CD14-positive monocyte (primary cell): Measurements from ENCODE around the gene PAM. TPM values are rescaled to one million over a fixed set of nuclear protein-coding genes. Genes with fewer than 3 reads are reported as not detected.

Experiments
- DNase-seq, 3 donors: peaks; one replicate each; pipeline ENCODE4 v3.0.0-alpha.2; 2011 to 2022
- H2AFZ ChIP-seq: 2 replicates; pipeline ENCODE4 v1.6.0; 2012; ENCODE audit warnings: mild to moderate bottlenecking, low read depth, low read length, inconsistent platforms; ENCODE audit not compliant: insufficient read depth, poor library complexity, severe bottlenecking
- H3K27ac ChIP-seq, 2 donors: 1 replicate in 1 of 2; 2 replicates in 1 of 2; pipeline ENCODE4 v1.5.1; 2012 to 2013; ENCODE audit warnings: low read length in 2 of 2, control low read depth in 1 of 2, inconsistent platforms in 1 of 2, low read depth in 1 of 2, mild to moderate bottlenecking in 1 of 2
- H3K27me3 ChIP-seq, 2 donors: one replicate each; pipeline versions ENCODE4 v1.6.0 to v1.6.1; 2011 to 2013; ENCODE audit warnings: low read length in 2 of 2; ENCODE audit not compliant: control insufficient read depth in 2 of 2, insufficient read depth in 2 of 2
- H3K36me3 ChIP-seq, 2 donors: replicated peaks in 1 of 2; 1 replicate in 1 of 2; 2 replicates in 1 of 2; pipeline versions ENCODE4 v1.5.1 to v1.6.1; 2012 to 2013; ENCODE audit warnings: low read length in 2 of 2, control low read depth in 1 of 2, inconsistent platforms in 1 of 2, mild to moderate bottlenecking in 1 of 2; ENCODE audit not compliant: insufficient read depth in 2 of 2, control insufficient read depth in 1 of 2
- H3K4me1 ChIP-seq, 2 donors: 1 replicate in 1 of 2; 2 replicates in 1 of 2; pipeline versions ENCODE4 v1.5.1 to v1.6.1; 2012 to 2013; ENCODE audit warnings: low read length in 2 of 2, control low read depth in 1 of 2, inconsistent platforms in 1 of 2, mild to moderate bottlenecking in 1 of 2, moderate library complexity in 1 of 2; ENCODE audit not compliant: insufficient read depth in 2 of 2, control insufficient read depth in 1 of 2
- H3K4me2 ChIP-seq: replicated peaks from 2 replicates; pipeline ENCODE3; 2012; ENCODE audit warnings: low read length, moderate library complexity, mild to moderate bottlenecking; ENCODE audit not compliant: poor library complexity, severe bottlenecking; ENCODE audit errors: extremely low read depth
- H3K4me3 ChIP-seq, 3 experiments: fragments of 200-600 bp in 1 of 3; sonication (generic) in 1 of 3; replicated peaks in 1 of 3; 1 replicate in 2 of 3; 2 replicates in 1 of 3; pipeline ENCODE4 v1.5.1; 2011 to 2013; ENCODE audit warnings: low read length in 3 of 3, mild to moderate bottlenecking in 3 of 3, control low read depth in 2 of 3, low read depth in 2 of 3, inconsistent platforms in 1 of 3, moderate library complexity in 1 of 3
- H3K79me2 ChIP-seq: 2 replicates; pipeline ENCODE4 v1.6.0; 2012; ENCODE audit warnings: mild to moderate bottlenecking, control low read depth, inconsistent platforms, low read length, moderate library complexity; ENCODE audit not compliant: insufficient read depth
- H3K9ac ChIP-seq: 2 replicates; pipeline ENCODE4 v1.6.0; 2017; ENCODE audit warnings: low read length, mild to moderate bottlenecking; ENCODE audit not compliant: insufficient read depth, poor library complexity, severe bottlenecking
- H3K9me3 ChIP-seq, 2 donors: replicated peaks in 1 of 2; 1 replicate in 1 of 2; 2 replicates in 1 of 2; pipeline versions ENCODE4 v1.5.1 to v1.6.1; 2012 to 2013; ENCODE audit warnings: low read length in 2 of 2, control low read depth in 1 of 2; ENCODE audit not compliant: control insufficient read depth in 1 of 2, insufficient read depth in 1 of 2
- H4K20me1 ChIP-seq: 2 replicates; pipeline ENCODE4 v1.6.0; 2012; ENCODE audit warnings: mild to moderate bottlenecking, low read length, control low read depth, moderate library complexity; ENCODE audit not compliant: insufficient read depth
- H3K27ac Mint-ChIP-seq, 7 donors: one replicate each; pipeline ENCODE4 v1.8.0; 2020; ENCODE audit warnings: mild to moderate bottlenecking in 7 of 7, mixed read lengths in 7 of 7, moderate library complexity in 6 of 7, inconsistent platforms in 2 of 7
- H3K27me3 Mint-ChIP-seq, 3 donors: one replicate each; pipeline ENCODE4 v1.8.0; 2021 to 2022; ENCODE audit warnings: low read depth in 3 of 3, mild to moderate bottlenecking in 3 of 3, mixed read lengths in 3 of 3, moderate library complexity in 3 of 3, inconsistent platforms in 1 of 3
- H3K36me3 Mint-ChIP-seq, 2 donors: one replicate each; pipeline ENCODE4 v1.8.0; 2020; ENCODE audit warnings: mixed read lengths in 2 of 2, inconsistent platforms in 1 of 2, mild to moderate bottlenecking in 1 of 2
- H3K4me1 Mint-ChIP-seq: one replicate; pipeline ENCODE4 v1.8.0; 2020; ENCODE audit warnings: mild to moderate bottlenecking, mixed read lengths
- H3K4me3 Mint-ChIP-seq, 2 donors: one replicate each; pipeline ENCODE4 v1.8.0; 2020; ENCODE audit warnings: mild to moderate bottlenecking in 2 of 2, mixed read lengths in 2 of 2, moderate library complexity in 1 of 2
- H3K9me3 Mint-ChIP-seq, 7 donors: one replicate each; pipeline ENCODE4 v1.8.0; 2020 to 2022; ENCODE audit warnings: mixed read lengths in 7 of 7, mild to moderate bottlenecking in 6 of 7, moderate library complexity in 6 of 7, inconsistent platforms in 2 of 7
- WGBS: methylation state at CpG from one replicate; pipeline ENCODE4 v1.1.5; 2013; ENCODE audit warnings: missing lambda C conversion rate; ENCODE audit not compliant: insufficient coverage; 5-methylcytosine and 5-hydroxymethylcytosine counted together
- intact Hi-C, 2 donors: fragments of 100-400 bp; cut with micrococcal nuclease; formaldehyde crosslinking; loops; one replicate each; pipeline versions ENCODE4 v1.15.0 to v1.15.1; 2023
- polyA plus RNA-seq, 3 donors: library from polyadenylated mRNA; depleted of rRNA in 1 of 3; unstranded in 2 of 3; stranded (reverse) in 1 of 3; fragments of 300-500 nt in 2 of 3; fragments of >200 nt in 1 of 3; fragmentation: Illumina TruSeq in 2 of 3; gene quantifications; 1 replicate in 2 of 3; 2 replicates in 1 of 3; pipeline ENCODE4 v1.2.3, GENCODE V29; 2012 to 2021
- TF ChIP-seq, protein P1 (sequence below): fragments of 200-600 bp; IDR thresholded peaks from one replicate; pipeline ENCODE4 v1.8.0; 2022; ENCODE audit warnings: antibody characterized with exemption, mild to moderate bottlenecking

Gene PAM
- polyA plus RNA-seq, 3 donors, result 11.8 to 27.4 (median 12.8) TPM

DNA sequence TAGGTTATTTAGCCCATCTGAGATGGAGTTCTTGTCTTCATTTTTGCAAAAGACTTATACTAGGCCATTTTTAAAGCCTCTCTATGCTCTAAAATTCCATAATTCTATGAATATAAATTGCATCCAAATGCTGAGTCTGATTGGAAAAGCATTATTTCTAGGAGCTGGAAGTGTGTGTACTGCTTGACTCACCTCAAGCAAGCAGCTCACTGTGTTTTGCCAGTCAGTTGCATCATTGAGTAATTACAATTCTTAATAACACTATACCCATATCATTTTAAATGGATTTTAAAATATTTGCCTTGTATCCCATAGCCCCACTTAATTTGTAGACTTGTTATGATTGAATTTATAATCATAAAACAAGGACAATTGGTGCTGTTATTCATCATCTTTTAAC, 161.0 kb downstream of the PAM start:
- H3K4me1 ChIP-seq, result no peaks in the 10 kb centered on the region

GRCh38 chr5:102918986-102919610, 164.0 kb downstream of the PAM start:
- no peak overlapping the region for H3K27ac Mint-ChIP-seq

More for the DNA sequence above, 161.0 kb downstream of the PAM start:
- no peak overlapping the region for H3K27ac Mint-ChIP-seq
- H3K4me2 ChIP-seq, result no peak overlapping the region
- H3K4me3 Mint-ChIP-seq, result no peak overlapping the region
- H3K79me2 ChIP-seq, result no peaks in the 10 kb centered on the region
- no peak overlapping the region for H3K4me3 ChIP-seq
- H4K20me1 ChIP-seq, result no peaks in the 10 kb centered on the region
- H3K4me1 Mint-ChIP-seq, result no peaks in the 10 kb centered on the region
- intact Hi-C loops, result no loop called here
- H3K36me3 Mint-ChIP-seq, result peaks cover 0 to 8% of the 10 kb centered on the region in 2 donors
- no peak overlapping the region for H3K9ac ChIP-seq
- DNase-seq, result no peak
- no peaks in the 10 kb centered on the region for H3K36me3 ChIP-seq
- no peaks in the 10 kb centered on the region for H3K9me3 ChIP-seq
- no peaks in the 10 kb centered on the region for H3K27me3 ChIP-seq
- no peak overlapping the region for H2AFZ ChIP-seq
- no peaks in the 10 kb centered on the region for H3K9me3 Mint-ChIP-seq
- no peak overlapping the region for H3K27ac ChIP-seq
- TF ChIP-seq, protein P1, sequence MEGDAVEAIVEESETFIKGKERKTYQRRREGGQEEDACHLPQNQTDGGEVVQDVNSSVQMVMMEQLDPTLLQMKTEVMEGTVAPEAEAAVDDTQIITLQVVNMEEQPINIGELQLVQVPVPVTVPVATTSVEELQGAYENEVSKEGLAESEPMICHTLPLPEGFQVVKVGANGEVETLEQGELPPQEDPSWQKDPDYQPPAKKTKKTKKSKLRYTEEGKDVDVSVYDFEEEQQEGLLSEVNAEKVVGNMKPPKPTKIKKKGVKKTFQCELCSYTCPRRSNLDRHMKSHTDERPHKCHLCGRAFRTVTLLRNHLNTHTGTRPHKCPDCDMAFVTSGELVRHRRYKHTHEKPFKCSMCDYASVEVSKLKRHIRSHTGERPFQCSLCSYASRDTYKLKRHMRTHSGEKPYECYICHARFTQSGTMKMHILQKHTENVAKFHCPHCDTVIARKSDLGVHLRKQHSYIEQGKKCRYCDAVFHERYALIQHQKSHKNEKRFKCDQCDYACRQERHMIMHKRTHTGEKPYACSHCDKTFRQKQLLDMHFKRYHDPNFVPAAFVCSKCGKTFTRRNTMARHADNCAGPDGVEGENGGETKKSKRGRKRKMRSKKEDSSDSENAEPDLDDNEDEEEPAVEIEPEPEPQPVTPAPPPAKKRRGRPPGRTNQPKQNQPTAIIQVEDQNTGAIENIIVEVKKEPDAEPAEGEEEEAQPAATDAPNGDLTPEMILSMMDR, result no peak
- H3K27me3 Mint-ChIP-seq, result no peaks in the 10 kb centered on the region

More at GRCh38 chr5:102918986-102919610, 164.0 kb downstream of the PAM start:
- Mint-ChIP-seq H3K4me3 (no peak overlapping the region), H3K36me3 (peaks cover 0 to 8% of the 10 kb centered on the region in 2 donors), H3K27me3 (no peaks in the 10 kb centered on the region), H3K4me1 (no peaks in the 10 kb centered on the region), H3K9me3 (peaks cover 0 to 2% (median 0%) of the 10 kb centered on the region in 7 donors)
- Histone ChIP-seq H2AFZ (no peak overlapping the region), H3K4me3 (no peak overlapping the region), H3K36me3 (no peaks in the 10 kb centered on the region), H3K9ac (no peak overlapping the region), H3K79me2 (no peaks in the 10 kb centered on the region), H3K4me1 (no peaks in the 10 kb centered on the region), H3K9me3 (no peaks in the 10 kb centered on the region), H3K4me2 (no peak overlapping the region), H4K20me1 (no peaks in the 10 kb centered on the region), H3K27me3 (no peaks in the 10 kb centered on the region), H3K27ac (no peak overlapping the region)
- intact Hi-C loops, result no loop called here
- no peak for DNase-seq
- no CpG with 5 or more reads among the region's 1 CpG for WGBS
- TF ChIP-seq, protein P1, result no peak
